Stimulated activated CD4-positive, alpha-beta T cell treated with anti-CD3 and anti-CD28 coated beads, TNF-alpha, amount 100 ng/mL, for 4 hours (primary cell): ENCODE measurements around the gene SLC2A5.
"Not testable (repeated sequence)": the region's sequence is repeated elsewhere in the genome, so short reads cannot be mapped to it uniquely, and the experiment has no call there.

Experiments used
- DNase-seq, 3 experiments: peaks; one replicate each; pipeline ENCODE4 v3.0.0-alpha.2; 2020; ENCODE audit warnings: low read depth in 3 of 3

The SLC2A5 gene

GRCh38 chr1:9008236-9008635, 61.2 kb downstream of the SLC2A5 start:
- DNase-seq, result no peak

- DNase-seq, result no peak
These were observed 62.3 kb downstream of the SLC2A5 start for GRCh38 chr1:9006956-9007615.

- no peak for DNase-seq
These were observed 64.1 kb downstream of the SLC2A5 start for GRCh38 chr1:9005395-9005708.

- peak; percentile 60 to 68 (median 63) for DNase-seq
These were observed 64.6 kb downstream of the SLC2A5 start for GRCh38 chr1:9004700-9005394.

- DNase-seq, result no peak
These were observed 65.3 kb downstream of the SLC2A5 start for GRCh38 chr1:9004031-9004699.

GRCh38 chr1:9002215-9002560, 67.2 kb downstream of the SLC2A5 start:
- DNase-seq, result not testable (repeated sequence)

- not testable (repeated sequence) for DNase-seq
These were observed 67.8 kb downstream of the SLC2A5 start for GRCh38 chr1:9001534-9002214.

- DNase-seq, result not testable (repeated sequence)
These were observed 75.3 kb downstream of the SLC2A5 start for GRCh38 chr1:8993962-8994675.

GRCh38 chr1:8992936-8993687, 76.3 kb downstream of the SLC2A5 start:
- DNase-seq, result no peak

GRCh38 chr1:8989821-8990220, 79.6 kb downstream of the SLC2A5 start:
- no peak for DNase-seq

GRCh38 chr1:8989061-8989460, 80.4 kb downstream of the SLC2A5 start:
- no peak for DNase-seq

- no peak for DNase-seq
These were observed 80.8 kb downstream of the SLC2A5 start for GRCh38 chr1:8988618-8988967.

- peak; percentile 45 to 57 (median 51) for DNase-seq
These were observed 81.4 kb downstream of the SLC2A5 start for GRCh38 chr1:8987881-8988617.

- DNase-seq, result no peak
These were observed 82.6 kb downstream of the SLC2A5 start for GRCh38 chr1:8986814-8987190.

GRCh38 chr1:8985915-8986813, 83.3 kb downstream of the SLC2A5 start:
- no peak for DNase-seq
